Heart right ventricle (tissue), 16 donors: ENCODE measurements around the gene DISP3. TPM values are rescaled to one million over a fixed set of nuclear protein-coding genes. Genes with fewer than 3 reads are reported as not detected.

Experiments
- ATAC-seq, 8 donors: fragments of 200-7000 bp; cut with Tn5 transposase; one replicate each; pipeline ENCODE4 v1.9.1; 2020; ENCODE audit warnings: mild to moderate bottlenecking in 8 of 8, moderate library complexity in 8 of 8, moderate number of reproducible peaks in 1 of 8
- DNase-seq, 2 donors: peaks; one replicate each; pipeline ENCODE4 v3.0.0-alpha.2; 2020
- H3K27ac ChIP-seq, 10 donors: fragments of 200-600 bp; sonication (generic) in 2 of 10; one replicate each; pipeline versions ENCODE4 v1.5.0 to v1.8.0; 2020 to 2022; ENCODE audit warnings: mild to moderate bottlenecking in 3 of 10
- H3K27me3 ChIP-seq, 7 donors: fragments of 200-600 bp; one replicate each; pipeline ENCODE4 v1.8.0; 2021 to 2022; ENCODE audit warnings: mild to moderate bottlenecking in 2 of 7
- H3K36me3 ChIP-seq, 9 donors: fragments of 200-600 bp; sonication (generic) in 1 of 9; one replicate each; pipeline versions ENCODE4 v1.5.0 to v1.8.0; 2020 to 2022; ENCODE audit warnings: mild to moderate bottlenecking in 2 of 9
- H3K4me1 ChIP-seq, 9 donors: fragments of 200-600 bp; sonication (generic) in 1 of 9; one replicate each; pipeline versions ENCODE4 v1.5.0 to v1.8.0; 2020 to 2022; ENCODE audit warnings: mild to moderate bottlenecking in 4 of 9
- H3K4me3 ChIP-seq, 10 donors: fragments of 200-600 bp; sonication (generic) in 2 of 10; one replicate each; pipeline versions ENCODE4 v1.5.0 to v1.8.0; 2020 to 2022; ENCODE audit warnings: mild to moderate bottlenecking in 7 of 10, moderate library complexity in 2 of 10
- H3K9me3 ChIP-seq, 11 donors: fragments of 200-600 bp in 10 of 11; sonication (generic) in 2 of 11; one replicate each; pipeline versions ENCODE4 v1.5.0 to v1.8.0; 2013 to 2022; ENCODE audit warnings: mild to moderate bottlenecking in 2 of 11, control low read depth in 1 of 11, moderate library complexity in 1 of 11
- CTCF ChIP-seq, 9 donors: fragments of 200-600 bp; sonication (generic) in 2 of 9; IDR thresholded peaks; one replicate each; pipeline versions ENCODE4 v1.5.0 to v1.8.0; 2021 to 2022; ENCODE audit warnings: antibody characterized with exemption in 9 of 9, mild to moderate bottlenecking in 5 of 9, moderate library complexity in 1 of 9
- WGBS, 2 donors: extraction: QIAGEN DNeasy Blood & Tissue Kit; methylation state at CpG; one replicate each; pipeline ENCODE4 v1.1.7; 2013; ENCODE audit warnings: inconsistent platforms in 1 of 2; 5-methylcytosine and 5-hydroxymethylcytosine counted together
- intact Hi-C, 10 donors: fragments of 100-400 bp; cut with DNase I; formaldehyde crosslinking; loops; one replicate each; pipeline versions ENCODE4 v1.11.1 to v1.14.2; 2022
- polyA plus RNA-seq, 2 donors: library from polyadenylated mRNA; stranded (reverse); fragments of 200-250 nt; gene quantifications; one replicate each; pipeline ENCODE4 v1.2.3, GENCODE V29; 2013
- total RNA-seq, 10 donors: library from RNA; stranded (reverse); fragmentation: NEBNext Ultra II Directional in 3 of 10; extraction: Animal tissue kit (Norgen Biotek cat#: 25700) in 3 of 10; gene quantifications; one replicate each; pipeline versions ENCODE4 v1.2.1 to v1.2.4, GENCODE V29; 2021 to 2023
- donor health status: Arrhythmogenic right ventricular cardiomyopathy.
- donor health status: ischemic (EF 13 %, LVEDD 7.1; RV severe dilation, severe dysfunction).
- donor health status: healthy with polysubstance abuse.
- donor health status: DM: no; HTN: yes; CAD: no.
- donor health status: DM: no; HTN: no; CAD: no.
- donor health status: ischemic (EF 25% LVEDD 6.9; RV normal size, moderate dysfunction).
- donor health status: ischemic (EF 25% LVEDD 5.7; RV mildly dilated, moderate dysfunction).
- donor health status: healthy.
- donor health status: DM: yes; HTN: yes; CAD: no.
- donor health status: Ischemic cardiomyopathy.
- donor health status: ischemic (EF 35%, LVEDD 5.7; RV mildly dilated, moderate dysfunction).
- donor health status: nonischemic (EF 11% LVEDD 7.7; RV severe dilation, severe dysfunction).
- donor health status: DM: yes; HTN: yes; CAD: no.
- donor health status: PGD.
- donor health status: ischemic (EF 29% LVEDD 5.4; RV normal size, mild dysfunction).
- donor health status: nonischemic (EF 23%, LVEDD 6.1; RV moderate dilation, normal function).

The DISP3 gene
- total and polyA plus RNA-seq, 12 donors: 0.05 to 0.22 (median 0.13) TPM; not detected in 5

- intact Hi-C loops: no loop called here
- no peak for TF ChIP-seq CTCF (IDR thresholded peaks at IDR 0.05)
- DNase-seq (no peak), ATAC-seq (no peak)
- Histone ChIP-seq H3K4me1 (peaks cover 0 to 15% (median 5%) of the 10 kb centered on the region in 9 donors), H3K27ac (no peak overlapping the region), H3K27me3 (peaks cover 0 to 66% (median 47%) of the 10 kb centered on the region in 7 donors), H3K9me3 (no peaks in the 10 kb centered on the region), H3K36me3 (no peaks in the 10 kb centered on the region), H3K4me3 (no peak overlapping the region)
- WGBS, 2 donors: 79 to 84% methylated on average over 8 of the region's 8 CpGs
These were observed 89.7 kb downstream of the DISP3 start for GRCh38 chr1:11568687-11569086.

GRCh38 chr1:11569551-11569950 lies 90.6 kb downstream of the DISP3 start:
- 82 to 83% methylated on average over 14 of the region's 14 CpGs for WGBS, 2 donors
- H3K27me3 ChIP-seq: peaks cover 0 to 58% (median 42%) of the 10 kb centered on the region in 7 donors

GRCh38 chr1:11569954-11570353 lies 91.0 kb downstream of the DISP3 start:
- ATAC-seq: no peak
- H3K4me3 ChIP-seq: no peak overlapping the region
- TF ChIP-seq CTCF (IDR thresholded peaks at IDR 0.05): no peak
- H3K4me1 ChIP-seq: peaks cover 0 to 15% (median 5%) of the 10 kb centered on the region in 9 donors
- 68 to 72% methylated on average over 3 of the region's 3 CpGs for WGBS, 2 donors
- no peaks in the 10 kb centered on the region for H3K9me3 ChIP-seq
- H3K36me3 ChIP-seq: no peaks in the 10 kb centered on the region
- H3K27ac ChIP-seq: no peak overlapping the region
- DNase-seq: no peak
- H3K27me3 ChIP-seq: peaks cover 0 to 54% (median 39%) of the 10 kb centered on the region in 7 donors
- intact Hi-C loops: no loop called here

More at GRCh38 chr1:11569551-11569950, 90.6 kb downstream of the DISP3 start:
- no peak for DNase-seq
- TF ChIP-seq CTCF (IDR thresholded peaks at IDR 0.05): no peak
- no peaks in the 10 kb centered on the region for H3K9me3 ChIP-seq
- no peak overlapping the region for H3K27ac ChIP-seq
- no peak overlapping the region for H3K4me3 ChIP-seq
- no peak for ATAC-seq
- peaks cover 0 to 15% (median 5%) of the 10 kb centered on the region in 9 donors for H3K4me1 ChIP-seq
- intact Hi-C loops: no loop called here
- H3K36me3 ChIP-seq: no peaks in the 10 kb centered on the region

- H3K27ac ChIP-seq: no peak overlapping the region
- no peaks in the 10 kb centered on the region for H3K9me3 ChIP-seq
- H3K4me1 ChIP-seq: peaks cover 0 to 15% (median 5%) of the 10 kb centered on the region in 9 donors
- WGBS, 2 donors: 53 to 58% methylated on average over 16 of the region's 16 CpGs
- H3K27me3 ChIP-seq: peaks cover 0 to 51% (median 29%) of the 10 kb centered on the region in 7 donors
- no peak for ATAC-seq
- no peaks in the 10 kb centered on the region for H3K36me3 ChIP-seq
- intact Hi-C loops: no loop called here
- TF ChIP-seq CTCF (IDR thresholded peaks at IDR 0.05): no peak
- H3K4me3 ChIP-seq: no peak overlapping the region
- no peak for DNase-seq
These were observed 91.9 kb downstream of the DISP3 start for GRCh38 chr1:11570821-11571380.
